GM18505 (cell line): Measurements from ENCODE around the gene PEX5L.

Source experiments
- ATAC-seq: cut with Tn5 transposase; IDR thresholded peaks from one replicate; pipeline ENCODE4 v1.9.1; 2021; ENCODE audit not compliant: unreplicated experiment
- POLR2A ChIP-seq: IDR thresholded peaks from 4 replicates; pipeline ENCODE4 v1.6.1; 2011; ENCODE audit warnings: borderline replicate concordance; ENCODE audit not compliant: insufficient read depth, insufficient read length; ENCODE audit errors: extremely low read depth

Gene PEX5L

DNA sequence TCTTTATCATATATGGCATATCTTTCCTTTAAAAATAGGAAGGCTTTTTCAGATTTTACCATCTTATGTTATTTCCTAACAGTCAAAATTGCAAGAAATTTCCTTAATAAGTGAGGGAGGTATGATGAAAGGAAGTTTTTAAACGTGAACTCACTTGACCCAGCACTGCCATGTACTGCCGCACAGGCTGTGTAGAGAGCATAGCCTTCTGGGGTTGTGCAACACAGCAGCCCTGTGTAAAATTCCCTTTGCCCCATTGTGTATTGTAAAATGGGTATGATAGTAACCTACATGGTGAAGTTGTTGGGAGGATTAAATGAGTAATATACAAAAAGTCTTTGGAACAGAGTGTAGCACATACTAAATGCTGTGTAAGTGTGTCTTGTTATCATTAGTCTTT is 78.6 kb downstream of the PEX5L start:
- no peak for TF ChIP-seq POLR2A
- ATAC-seq, result no peak

DNA sequence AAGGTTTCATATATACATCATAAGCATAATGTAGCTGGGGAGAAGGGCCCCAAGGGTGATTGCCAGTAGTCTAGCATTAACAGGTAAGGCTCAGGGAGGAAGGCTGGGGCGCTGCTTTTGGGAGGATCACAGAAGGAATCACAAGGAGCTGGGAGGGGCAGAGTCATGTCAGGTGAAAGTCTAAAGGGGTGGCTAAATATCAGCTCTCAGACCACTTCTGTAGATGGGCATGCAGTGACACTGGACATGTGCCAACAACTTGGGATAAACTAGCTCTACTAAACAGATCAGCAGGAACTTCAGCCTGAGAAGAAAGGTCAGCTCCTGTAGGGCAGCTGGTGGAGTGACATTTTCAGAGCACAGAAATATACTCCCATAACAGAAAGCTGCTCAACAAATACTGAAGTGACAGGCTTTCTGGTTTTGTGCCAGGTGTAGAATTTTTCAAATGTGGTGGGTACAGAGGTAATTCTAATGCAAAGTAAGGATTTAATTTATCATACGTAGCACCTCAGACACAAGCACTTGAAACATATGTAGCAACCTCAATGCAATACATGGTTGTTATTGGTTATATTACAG is 79.4 kb downstream of the PEX5L start:
- TF ChIP-seq POLR2A, result no peak

GRCh38 chr3:179956416-179956830 is 80.3 kb downstream of the PEX5L start:
- no peak for TF ChIP-seq POLR2A
- ATAC-seq, result peak; percentile 88

More for the DNA sequence above, 79.4 kb downstream of the PEX5L start:
- ATAC-seq, result no peak

GRCh38 chr3:179955809-179956208 is 80.9 kb downstream of the PEX5L start:
- no peak for ATAC-seq
- TF ChIP-seq POLR2A, result no peak

DNA sequence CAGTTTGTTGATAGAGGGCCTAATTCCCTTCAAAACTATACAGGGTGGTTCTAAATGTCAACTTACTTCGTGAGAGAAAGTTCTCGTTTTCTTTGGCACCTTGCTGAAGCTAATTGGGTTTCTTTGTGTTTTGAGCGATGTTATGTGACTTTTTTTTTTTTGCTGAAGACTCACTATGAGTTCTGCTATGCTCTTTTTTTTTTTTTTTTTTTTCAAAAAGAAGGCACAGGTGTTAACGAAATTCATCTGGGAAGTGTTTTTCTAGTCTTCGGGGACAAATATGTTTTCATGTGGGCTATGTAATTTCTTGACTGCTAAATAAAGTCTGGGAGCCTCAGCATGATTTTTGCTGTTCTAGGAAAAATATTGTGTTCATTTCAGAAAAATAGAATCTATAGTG is 81.5 kb downstream of the PEX5L start:
- no peak for TF ChIP-seq POLR2A
- ATAC-seq, result no peak

DNA sequence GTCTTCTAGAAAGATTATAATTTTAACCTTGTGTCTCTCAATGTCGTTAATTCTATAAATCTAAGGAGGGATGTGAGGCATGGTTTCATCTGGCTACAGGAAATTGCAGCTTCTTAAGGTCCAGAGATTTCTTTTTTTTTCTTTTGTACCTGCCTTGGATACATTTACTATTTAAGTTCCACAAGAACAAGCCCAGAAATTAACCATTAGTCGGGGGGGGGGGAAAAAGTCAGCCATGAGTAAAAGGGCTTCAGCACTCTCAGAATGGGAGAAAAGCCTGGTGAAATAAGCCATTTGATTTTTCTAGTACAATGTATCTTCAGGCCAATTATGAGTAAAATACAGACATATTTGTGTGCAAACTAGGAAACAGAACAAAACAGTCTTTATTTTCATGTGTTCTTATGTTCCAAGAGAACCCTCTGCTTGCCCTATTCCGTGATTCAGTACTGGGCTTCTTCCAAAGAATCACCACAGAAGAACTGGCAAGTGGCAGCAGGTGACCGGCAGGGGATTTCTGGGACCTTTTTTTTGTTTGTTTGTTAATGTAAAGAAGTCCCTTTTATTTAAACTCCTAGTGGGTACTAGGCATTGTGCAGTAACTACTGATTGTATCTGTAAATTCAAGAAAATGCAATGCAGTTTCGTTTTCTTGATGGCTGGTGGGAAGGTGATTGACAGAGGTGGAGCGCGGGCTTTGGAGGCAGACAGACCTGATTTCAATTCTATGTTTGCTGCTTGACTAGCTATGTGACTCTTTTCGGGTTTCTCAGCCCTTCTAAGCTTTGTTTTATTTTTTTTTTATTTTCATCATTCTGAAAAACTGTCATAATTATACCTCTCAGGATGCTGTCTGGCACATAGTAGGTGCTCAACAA is 82.5 kb downstream of the PEX5L start:
- no peak for ATAC-seq
- TF ChIP-seq POLR2A, result no peak

- no peak for ATAC-seq
- no peak for TF ChIP-seq POLR2A
These were observed 85.9 kb downstream of the PEX5L start for GRCh38 chr3:179950840-179951239.

- peak; percentile 10 for ATAC-seq
- no peak for TF ChIP-seq POLR2A
These were observed 86.9 kb downstream of the PEX5L start for GRCh38 chr3:179949869-179950268.

DNA sequence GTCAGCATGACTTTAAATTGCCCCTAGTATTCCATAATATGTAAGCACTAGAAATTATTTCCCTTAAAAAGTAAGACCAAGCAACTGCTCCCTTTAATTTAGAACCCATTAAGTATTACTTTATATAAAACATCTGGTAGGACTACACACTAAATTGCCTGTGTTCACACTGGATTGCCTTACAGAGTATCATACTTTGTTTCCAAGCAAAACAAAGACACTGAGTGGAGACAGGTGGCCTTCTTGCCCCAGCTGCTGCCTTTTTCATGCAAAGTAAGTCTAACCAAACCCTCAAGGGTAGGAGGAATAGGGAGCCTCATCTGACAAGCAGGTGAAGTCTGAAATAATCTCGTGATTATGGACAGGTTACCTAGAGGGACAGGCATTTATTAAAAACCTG is 87.3 kb downstream of the PEX5L start:
- TF ChIP-seq POLR2A, result no peak
- ATAC-seq, result peak; percentile 85

GRCh38 chr3:179948740-179949139 is 88.0 kb downstream of the PEX5L start:
- no peak for TF ChIP-seq POLR2A
- ATAC-seq, result no peak

GRCh38 chr3:179945569-179945968 is 91.2 kb downstream of the PEX5L start:
- TF ChIP-seq POLR2A, result no peak
- ATAC-seq, result no peak

DNA sequence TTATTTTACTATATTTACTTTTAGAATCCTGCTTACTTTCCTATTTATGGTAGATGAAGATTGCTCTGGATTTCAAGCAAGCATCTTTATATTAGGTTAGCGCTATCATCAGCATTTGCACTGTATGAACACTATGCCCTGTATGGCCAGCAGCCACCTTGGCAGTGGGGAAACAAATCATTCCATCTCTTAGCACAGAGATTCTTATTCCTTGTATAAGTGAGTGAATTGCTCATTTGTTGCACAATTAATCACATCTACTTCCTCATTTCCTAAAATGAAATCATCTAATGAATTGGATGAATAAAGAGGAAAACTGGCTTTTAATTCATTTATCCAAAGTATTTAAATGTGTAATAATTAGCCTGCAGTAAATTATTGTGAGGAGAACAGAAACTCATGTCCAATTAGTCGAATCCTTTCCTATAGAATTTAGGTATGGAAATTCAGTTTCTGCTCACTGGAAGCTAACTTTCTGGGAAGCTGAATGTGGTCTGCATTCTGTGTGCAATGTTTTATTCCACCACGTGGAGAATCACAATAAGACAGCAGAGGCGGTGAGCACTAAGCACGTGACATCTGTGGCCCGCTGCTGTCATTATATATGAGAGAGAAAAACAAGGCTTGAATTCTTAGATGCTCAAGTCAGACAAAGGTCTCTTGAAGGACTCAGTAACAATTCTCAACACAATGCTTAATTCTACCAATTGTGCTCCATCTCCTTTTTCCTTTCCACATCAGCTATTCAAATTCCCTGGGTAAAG is 93.4 kb downstream of the PEX5L start:
- no peak for ATAC-seq
- no peak for TF ChIP-seq POLR2A

- peak; percentile 22 for ATAC-seq
- TF ChIP-seq POLR2A, result no peak
These were observed 94.1 kb downstream of the PEX5L start for GRCh38 chr3:179942553-179943075.
